SK-N-SH (cell line): Measurements from ENCODE around the gene ADAMTS1.

Experiments used
- CHD2 ChIP-seq: fragments of 150-350 bp; IDR thresholded peaks from 2 replicates; pipeline ENCODE4 v1.6.1; 2018; ENCODE audit warnings: low read length; ENCODE audit not compliant: partially characterized antibody
- CTCF ChIP-seq: fragments of 200-600 bp; sonication (generic); IDR thresholded peaks from 2 replicates; pipeline ENCODE4 v1.6.1; 2017; ENCODE audit warnings: antibody characterized with exemption, mild to moderate bottlenecking, moderate library complexity
- EZH2phosphoT487 ChIP-seq: fragments of 200-600 bp; sonication (generic); IDR thresholded peaks from 2 replicates; pipeline ENCODE4 v1.6.1; 2017; ENCODE audit warnings: low read depth, mixed run types, mild to moderate bottlenecking, antibody characterized with exemption, moderate library complexity, borderline replicate concordance
- FOXJ3 ChIP-seq: sonication (generic); formaldehyde crosslinking; IDR thresholded peaks from 2 replicates; pipeline ENCODE4 v1.5.1; 2020; ENCODE audit warnings: mild to moderate bottlenecking, missing genetic modification reagents
- MAX ChIP-seq: IDR thresholded peaks from 2 replicates; pipeline ENCODE4 v1.4.0; 2012; ENCODE audit warnings: low read depth
- MXI1 ChIP-seq: IDR thresholded peaks from 2 replicates; pipeline ENCODE4 v1.6.1; 2012; ENCODE audit warnings: mild to moderate bottlenecking, low read depth, low read length, improper control_type of control experiment
- PBX3 ChIP-seq: IDR thresholded peaks from 2 replicates; pipeline ENCODE4; 2012
- POLR2AphosphoS5 ChIP-seq: IDR thresholded peaks from 2 replicates; pipeline ENCODE4 v1.6.1; 2012; ENCODE audit warnings: low read depth, low read length
- RFX5 ChIP-seq: IDR thresholded peaks from 2 replicates; pipeline ENCODE4 v1.6.1; 2012; ENCODE audit warnings: mild to moderate bottlenecking, improper control_type of control experiment, low read length
- RXRA ChIP-seq: IDR thresholded peaks from 2 replicates; pipeline ENCODE4 v1.4.0; 2012; ENCODE audit warnings: low read depth, mild to moderate bottlenecking, borderline replicate concordance
- SMC3 ChIP-seq: IDR thresholded peaks from 2 replicates; pipeline ENCODE4 v1.6.1; 2012; ENCODE audit warnings: low read depth, low read length, improper control_type of control experiment
- TAF1 ChIP-seq: IDR thresholded peaks from 2 replicates; pipeline ENCODE4 v1.6.1; 2012; ENCODE audit warnings: low read depth, mild to moderate bottlenecking, low read length, moderate library complexity, borderline replicate concordance
- YY1 ChIP-seq: IDR thresholded peaks from 2 replicates; pipeline ENCODE4 v1.4.0; 2012; ENCODE audit warnings: low read depth, mild to moderate bottlenecking
- TF ChIP-seq, protein P1 (sequence below): IDR thresholded peaks from 2 replicates; pipeline ENCODE4 v1.6.1; 2012; ENCODE audit warnings: mild to moderate bottlenecking, low read depth, low read length, moderate library complexity

DNA sequence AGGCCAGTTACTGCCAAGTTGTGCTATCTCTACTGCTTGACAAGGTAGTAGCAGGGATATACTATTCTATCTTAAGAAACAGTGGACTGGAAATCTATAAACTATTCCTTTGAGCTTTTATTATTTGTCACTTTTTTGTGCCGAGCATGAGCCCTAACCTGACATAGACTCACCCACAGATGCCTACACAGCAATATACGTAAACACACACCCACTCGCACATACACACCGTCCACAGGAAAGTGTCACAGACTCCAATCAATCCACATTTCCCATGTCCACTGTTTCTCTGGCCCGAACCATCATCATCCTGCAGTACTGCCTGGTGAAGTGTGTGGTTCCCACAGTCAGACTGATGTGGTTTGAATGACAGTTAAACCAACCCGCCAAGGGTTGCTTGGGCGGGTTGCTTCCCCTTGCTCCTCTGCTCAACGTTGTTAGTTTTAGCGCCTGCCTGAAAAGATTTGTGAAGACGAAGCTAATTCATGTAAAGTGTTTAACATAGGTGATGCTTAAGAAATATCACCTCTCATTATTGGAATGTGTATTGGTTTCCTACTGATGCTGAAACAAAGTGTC is 47.2 kb downstream of the ADAMTS1 start:
- TF ChIP-seq CTCF (no peak), EZH2phosphoT487 (no peak), POLR2AphosphoS5 (no peak), MAX (no peak), CHD2 (no peak), RXRA (no peak), SMC3 (no peak), PBX3 (no peak), FOXJ3 (CRISPR knock-in tag) (no peak), TAF1 (no peak), RFX5 (no peak), MXI1 (no peak), YY1 (no peak)
- TF ChIP-seq, protein P1, sequence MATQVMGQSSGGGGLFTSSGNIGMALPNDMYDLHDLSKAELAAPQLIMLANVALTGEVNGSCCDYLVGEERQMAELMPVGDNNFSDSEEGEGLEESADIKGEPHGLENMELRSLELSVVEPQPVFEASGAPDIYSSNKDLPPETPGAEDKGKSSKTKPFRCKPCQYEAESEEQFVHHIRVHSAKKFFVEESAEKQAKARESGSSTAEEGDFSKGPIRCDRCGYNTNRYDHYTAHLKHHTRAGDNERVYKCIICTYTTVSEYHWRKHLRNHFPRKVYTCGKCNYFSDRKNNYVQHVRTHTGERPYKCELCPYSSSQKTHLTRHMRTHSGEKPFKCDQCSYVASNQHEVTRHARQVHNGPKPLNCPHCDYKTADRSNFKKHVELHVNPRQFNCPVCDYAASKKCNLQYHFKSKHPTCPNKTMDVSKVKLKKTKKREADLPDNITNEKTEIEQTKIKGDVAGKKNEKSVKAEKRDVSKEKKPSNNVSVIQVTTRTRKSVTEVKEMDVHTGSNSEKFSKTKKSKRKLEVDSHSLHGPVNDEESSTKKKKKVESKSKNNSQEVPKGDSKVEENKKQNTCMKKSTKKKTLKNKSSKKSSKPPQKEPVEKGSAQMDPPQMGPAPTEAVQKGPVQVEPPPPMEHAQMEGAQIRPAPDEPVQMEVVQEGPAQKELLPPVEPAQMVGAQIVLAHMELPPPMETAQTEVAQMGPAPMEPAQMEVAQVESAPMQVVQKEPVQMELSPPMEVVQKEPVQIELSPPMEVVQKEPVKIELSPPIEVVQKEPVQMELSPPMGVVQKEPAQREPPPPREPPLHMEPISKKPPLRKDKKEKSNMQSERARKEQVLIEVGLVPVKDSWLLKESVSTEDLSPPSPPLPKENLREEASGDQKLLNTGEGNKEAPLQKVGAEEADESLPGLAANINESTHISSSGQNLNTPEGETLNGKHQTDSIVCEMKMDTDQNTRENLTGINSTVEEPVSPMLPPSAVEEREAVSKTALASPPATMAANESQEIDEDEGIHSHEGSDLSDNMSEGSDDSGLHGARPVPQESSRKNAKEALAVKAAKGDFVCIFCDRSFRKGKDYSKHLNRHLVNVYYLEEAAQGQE: no peak
